Kidney (tissue), 14 donors: ENCODE results near the gene UMOD. TPM values are rescaled to one million over a fixed set of nuclear protein-coding genes. Genes with fewer than 3 reads are reported as not detected.
"Not testable (repeated sequence)": the region's sequence is repeated elsewhere in the genome, so short reads cannot be mapped to it uniquely, and the experiment has no call there.

Source experiments
- DNase-seq, 5 donors: peaks; one replicate each; pipeline ENCODE4 v3.0.0-alpha.2; 2013 to 2020
- FAIRE-seq: peaks from 2 replicates; lab custom pipeline; 2012; peaks lifted over from hg19 to GRCh38; lab: Jason Lieb, UNC
- H3K27ac ChIP-seq, 2 donors: one replicate each; pipeline ENCODE4 v1.7.0; 2013; ENCODE audit warnings: low read depth in 2 of 2, low read length in 2 of 2, inconsistent platforms in 1 of 2
- H3K27me3 ChIP-seq: one replicate; pipeline ENCODE4 v1.7.1; 2013; ENCODE audit warnings: low read length, inconsistent platforms; ENCODE audit not compliant: control insufficient read depth, insufficient read depth
- H3K36me3 ChIP-seq, 3 donors: one replicate each; pipeline versions ENCODE4 v1.7.0 to v1.7.1; 2013; ENCODE audit warnings: low read length in 3 of 3, control low read depth in 1 of 3, inconsistent platforms in 1 of 3; ENCODE audit not compliant: insufficient read depth in 3 of 3, control insufficient read depth in 2 of 3
- H3K4me1 ChIP-seq, 3 donors: one replicate each; pipeline versions ENCODE4 v1.7.0 to v1.7.1; 2013; ENCODE audit warnings: low read length in 3 of 3, inconsistent platforms in 1 of 3, low read depth in 1 of 3; ENCODE audit not compliant: control insufficient read depth in 2 of 3, insufficient read depth in 2 of 3
- H3K4me3 ChIP-seq, 3 donors: one replicate each; pipeline versions ENCODE4 v1.7.0 to v1.8.1; 2013; ENCODE audit warnings: low read length in 3 of 3, control low read depth in 1 of 3, inconsistent platforms in 1 of 3
- H3K9ac ChIP-seq, 3 donors: one replicate each; pipeline versions ENCODE4 v1.7.0 to v1.7.1; 2013; ENCODE audit warnings: low read length in 3 of 3, control low read depth in 1 of 3, inconsistent platforms in 1 of 3
- H3K9me3 ChIP-seq, 3 donors: one replicate each; pipeline versions ENCODE4 v1.7.0 to v1.7.1; 2013; ENCODE audit warnings: low read length in 3 of 3, control low read depth in 1 of 3, inconsistent platforms in 1 of 3; ENCODE audit not compliant: control insufficient read depth in 2 of 3, insufficient read depth in 1 of 3
- intact Hi-C: fragments of 100-400 bp; cut with DNase I; formaldehyde crosslinking; loops from one replicate; pipeline ENCODE4 v1.11.1; 2022
- polyA plus RNA-seq: library from polyadenylated mRNA; stranded (reverse); fragments of 350-450 nt; fragmentation: Illumina TruSeq; extraction: RNeasy Lipid Tissue Mini Kit (QIAGEN cat#74804); gene quantifications from one replicate; pipeline ENCODE4 v1.2.3, GENCODE V29; 2014; ENCODE audit warnings: low read depth, low replicate concordance; ENCODE audit not compliant: insufficient read depth
- total RNA-seq: library from RNA; stranded (reverse); fragmentation: NEBNext Ultra II Directional; extraction: Animal tissue kit (Norgen Biotek cat#: 25700); gene quantifications from one replicate; pipeline ENCODE4 v1.2.1, GENCODE V29; 2021
- TF ChIP-seq, protein P1 (sequence below): IDR thresholded peaks from 3 replicates; pipeline ENCODE4 v1.5.1; 2012; ENCODE audit warnings: mild to moderate bottlenecking, moderate library complexity, borderline replicate concordance; ENCODE audit not compliant: insufficient read depth; ENCODE audit errors: extremely low read depth
- donor health status: control.
- donor health status: control.
- donor health status: control.
- donor health status: control.
- donor health status: control.
- donor health status: DM: yes; HTN: yes; CAD: no.
- donor health status: Normal renal cell carcinoma (clear cell type).

The UMOD gene
- total and polyA plus RNA-seq, 2 donors from 2014 or later = 65.7 to 4,168 TPM

DNA sequence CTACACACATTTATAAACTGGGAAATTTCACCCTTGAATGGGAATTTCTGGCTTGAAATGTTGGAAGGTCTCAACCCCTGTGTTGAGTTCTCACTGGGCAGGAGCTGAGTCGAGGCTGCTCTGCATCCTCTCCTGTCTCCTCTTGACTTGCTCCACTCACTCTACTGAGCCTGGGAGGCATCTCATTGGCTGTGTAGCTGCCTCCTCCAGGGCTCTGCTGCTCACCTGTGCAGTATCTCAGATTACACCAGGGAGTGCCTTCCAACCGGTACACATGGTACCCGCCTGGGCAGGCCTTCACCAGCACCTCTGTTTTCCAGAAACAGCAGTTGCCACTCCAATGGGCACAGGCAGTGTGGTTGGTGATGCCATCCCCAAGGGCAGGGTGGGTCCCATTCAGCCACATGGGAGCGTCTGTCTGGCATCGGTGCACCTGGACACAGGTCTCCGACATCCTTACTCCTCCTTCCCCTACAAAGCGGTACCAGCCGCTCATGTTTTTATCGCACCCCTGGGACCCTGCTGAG lies 28.9 kb downstream of the UMOD start:
- Histone ChIP-seq H3K4me1 (no peaks in the 10 kb centered on the region), H3K27me3 (no peaks in the 10 kb centered on the region), H3K36me3 (no peaks in the 10 kb centered on the region), H3K27ac (no peak overlapping the region), H3K4me3 (no peak overlapping the region), H3K9me3 (no peaks in the 10 kb centered on the region), H3K9ac (no peak overlapping the region)
- intact Hi-C loops = no loop called here
- FAIRE-seq = no peak
- TF ChIP-seq, protein P1, sequence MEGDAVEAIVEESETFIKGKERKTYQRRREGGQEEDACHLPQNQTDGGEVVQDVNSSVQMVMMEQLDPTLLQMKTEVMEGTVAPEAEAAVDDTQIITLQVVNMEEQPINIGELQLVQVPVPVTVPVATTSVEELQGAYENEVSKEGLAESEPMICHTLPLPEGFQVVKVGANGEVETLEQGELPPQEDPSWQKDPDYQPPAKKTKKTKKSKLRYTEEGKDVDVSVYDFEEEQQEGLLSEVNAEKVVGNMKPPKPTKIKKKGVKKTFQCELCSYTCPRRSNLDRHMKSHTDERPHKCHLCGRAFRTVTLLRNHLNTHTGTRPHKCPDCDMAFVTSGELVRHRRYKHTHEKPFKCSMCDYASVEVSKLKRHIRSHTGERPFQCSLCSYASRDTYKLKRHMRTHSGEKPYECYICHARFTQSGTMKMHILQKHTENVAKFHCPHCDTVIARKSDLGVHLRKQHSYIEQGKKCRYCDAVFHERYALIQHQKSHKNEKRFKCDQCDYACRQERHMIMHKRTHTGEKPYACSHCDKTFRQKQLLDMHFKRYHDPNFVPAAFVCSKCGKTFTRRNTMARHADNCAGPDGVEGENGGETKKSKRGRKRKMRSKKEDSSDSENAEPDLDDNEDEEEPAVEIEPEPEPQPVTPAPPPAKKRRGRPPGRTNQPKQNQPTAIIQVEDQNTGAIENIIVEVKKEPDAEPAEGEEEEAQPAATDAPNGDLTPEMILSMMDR = no peak
- DNase-seq = no peak

- Histone ChIP-seq H3K4me1 (no peaks in the 10 kb centered on the region), H3K27me3 (no peaks in the 10 kb centered on the region), H3K9ac (no peak overlapping the region), H3K9me3 (no peaks in the 10 kb centered on the region), H3K27ac (no peak overlapping the region), H3K36me3 (no peaks in the 10 kb centered on the region), H3K4me3 (no peak overlapping the region)
- DNase-seq = no peak
- TF ChIP-seq, protein P1 = no peak
- no peak for FAIRE-seq
- intact Hi-C loops = no loop called here
Measured at GRCh38 chr16:20322696-20323095, 29.8 kb downstream of the UMOD start.

DNA sequence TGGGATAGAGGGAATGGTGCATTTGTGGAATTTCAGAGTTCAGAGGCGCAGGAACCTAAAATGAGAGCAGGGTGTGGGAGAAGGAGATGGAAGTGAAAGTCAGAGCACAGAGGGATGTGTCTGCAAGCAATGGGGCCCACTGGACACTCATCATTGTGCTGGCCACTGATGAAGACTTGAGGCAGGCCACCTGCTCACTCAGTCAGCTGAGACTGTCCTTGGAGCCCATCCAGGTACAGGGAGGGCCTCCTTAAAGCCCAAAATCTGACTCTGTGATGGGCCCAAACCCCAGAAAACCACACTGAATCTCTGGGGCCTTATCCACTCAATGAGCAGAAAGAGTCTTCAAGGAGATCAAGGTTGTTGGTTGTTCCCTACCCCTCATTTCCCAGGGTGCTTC lies 30.8 kb downstream of the UMOD start:
- Histone ChIP-seq H3K9me3 (no peaks in the 10 kb centered on the region), H3K36me3 (no peaks in the 10 kb centered on the region), H3K4me1 (no peaks in the 10 kb centered on the region), H3K9ac (no peak overlapping the region), H3K27ac (no peak overlapping the region), H3K4me3 (no peak overlapping the region), H3K27me3 (no peaks in the 10 kb centered on the region)
- TF ChIP-seq, protein P1 = no peak
- FAIRE-seq = no peak
- intact Hi-C loops = no loop called here
- DNase-seq = no peak

GRCh38 chr16:20321051-20321450 lies 31.5 kb downstream of the UMOD start:
- H3K9me3 ChIP-seq, DNase-seq, H3K27ac ChIP-seq, FAIRE-seq, H3K36me3 ChIP-seq, H3K9ac ChIP-seq, H3K27me3 ChIP-seq, H3K4me3 ChIP-seq, intact Hi-C loops, H3K4me1 ChIP-seq: not testable (repeated sequence)
